SKM-1 (cell line): ENCODE data around the gene CHMP2A.

Source experiments
- DNase-seq: peaks from one replicate; lab custom pipeline; 2025; ENCODE audit not compliant: unreplicated experiment; lab: John Stamatoyannopoulos, UW

The CHMP2A gene

GRCh38 chr19:58556622-58557220, 1.8 kb upstream of the CHMP2A start:
- DNase-seq = no peak

- DNase-seq = no peak
Measured at GRCh38 chr19:58555920-58556621, 1.2 kb upstream of the CHMP2A start.

GRCh38 chr19:58555369-58555885, 522 bp upstream of the CHMP2A start:
- no peak for DNase-seq

GRCh38 chr19:58553799-58554493, 959 bp downstream of the CHMP2A start:
- no peak for DNase-seq

GRCh38 chr19:58552655-58553054, 2.2 kb downstream of the CHMP2A start:
- no peak for DNase-seq

- no peak for DNase-seq
Measured at GRCh38 chr19:58551577-58552471, 3.1 kb downstream of the CHMP2A start.

- DNase-seq = no peak
Measured at GRCh38 chr19:58551123-58551497, 3.8 kb downstream of the CHMP2A start.

- no peak for DNase-seq
Measured at GRCh38 chr19:58550362-58551122, 4.4 kb downstream of the CHMP2A start.

- DNase-seq = no peak
Measured at GRCh38 chr19:58549664-58550361, 5.1 kb downstream of the CHMP2A start.

- no peak for DNase-seq
Measured at GRCh38 chr19:58548859-58549663, 5.8 kb downstream of the CHMP2A start.

- DNase-seq = no peak
Measured at GRCh38 chr19:58547323-58548312, 7.3 kb downstream of the CHMP2A start.

GRCh38 chr19:58546019-58546530, 8.8 kb downstream of the CHMP2A start:
- no peak for DNase-seq

- no peak for DNase-seq
Measured at GRCh38 chr19:58545286-58546018, 9.5 kb downstream of the CHMP2A start.

GRCh38 chr19:58544591-58545285, 10.2 kb downstream of the CHMP2A start:
- DNase-seq = no peak

GRCh38 chr19:58543826-58544590, 10.9 kb downstream of the CHMP2A start, which contains the start of gene TRIM28:
Gene TRIM28 (plus strand): TSS chr19:58544064. CDS start chr19:58544758, 694 bp downstream.
- no peak for DNase-seq
